T-cell (primary cell): Measurements from ENCODE around the gene RABIF. TPM values are rescaled to one million over a fixed set of nuclear protein-coding genes. Genes with fewer than 3 reads are reported as not detected.

Source experiments
- ATAC-seq, 4 experiments: fragments of 200-7000 bp in 3 of 4; fragments of 150-1000 bp in 1 of 4; cut with Tn5 transposase; replicated peaks in 1 of 4; 1 replicate in 3 of 4; 2 replicates in 1 of 4; pipeline ENCODE4 v1.10.0; 2021; ENCODE audit warnings: moderate library complexity in 3 of 4, mild to moderate bottlenecking in 2 of 4, moderate number of reproducible peaks in 1 of 4
- CTCF ChIA-PET, 2 donors: fragments of 300-600 bp; sonication (Branson Sonifier 250); formaldehyde crosslinking; loops; one replicate each; lab custom pipeline; 2022; ENCODE audit warnings: antibody characterized with exemption in 2 of 2; lab: Charles Lee
- POLR2A ChIA-PET, 2 donors: fragments of 300-600 bp; sonication (Branson Sonifier 250); formaldehyde crosslinking; loops; one replicate each; lab custom pipeline; 2022; ENCODE audit warnings: antibody characterized with exemption in 2 of 2; lab: Charles Lee
- DNase-seq, 35 experiments: peaks; one replicate each; pipeline versions ENCODE4 v3.0.0 to v3.0.0-alpha.2; 2013 to 2023
- H3K27ac ChIP-seq: one replicate; pipeline ENCODE4 v1.5.1; 2013; ENCODE audit warnings: low read length
- H3K27me3 ChIP-seq, 2 experiments: replicated peaks in 1 of 2; 1 replicate in 1 of 2; 2 replicates in 1 of 2; pipeline versions ENCODE4 v1.6.1 to v1.7.0; 2013; ENCODE audit warnings: low read length in 1 of 2, mixed read lengths in 1 of 2; ENCODE audit not compliant: control insufficient read depth in 2 of 2, insufficient read depth in 2 of 2; ENCODE audit errors: extremely low read depth in 1 of 2
- H3K36me3 ChIP-seq, 2 donors: 1 replicate in 1 of 2; 2 replicates in 1 of 2; pipeline versions ENCODE4 v1.6.1 to v1.7.0; 2013; ENCODE audit warnings: low read length in 1 of 2; ENCODE audit not compliant: control insufficient read depth in 2 of 2, insufficient read depth in 1 of 2; ENCODE audit errors: extremely low read depth in 1 of 2
- H3K4me1 ChIP-seq, 2 experiments: 1 replicate in 1 of 2; 2 replicates in 1 of 2; pipeline versions ENCODE4 v1.6.1 to v1.7.0; 2013; ENCODE audit warnings: low read length in 2 of 2, mixed read lengths in 1 of 2; ENCODE audit not compliant: insufficient read depth in 2 of 2, control insufficient read depth in 1 of 2; ENCODE audit errors: extremely low read depth in 1 of 2
- H3K4me3 ChIP-seq, 2 donors: 1 replicate in 1 of 2; 2 replicates in 1 of 2; pipeline versions ENCODE4 v1.5.1 to v1.7.0; 2013; ENCODE audit warnings: mild to moderate bottlenecking in 2 of 2, low read length in 1 of 2, moderate library complexity in 1 of 2; ENCODE audit not compliant: control insufficient read depth in 1 of 2; ENCODE audit errors: extremely low read depth in 1 of 2
- H3K9me3 ChIP-seq: 2 replicates; pipeline ENCODE4 v1.7.0; 2013
- H3K27ac Mint-ChIP-seq, 2 donors: one replicate each; pipeline ENCODE4 v1.8.0; 2020 to 2021; ENCODE audit warnings: mild to moderate bottlenecking in 2 of 2, mixed read lengths in 2 of 2
- H3K27me3 Mint-ChIP-seq, 2 donors: one replicate each; pipeline ENCODE4 v1.8.0; 2021 to 2022; ENCODE audit warnings: mixed read lengths in 2 of 2
- H3K36me3 Mint-ChIP-seq: one replicate; pipeline ENCODE4 v1.8.0; 2021; ENCODE audit warnings: mixed read lengths
- H3K4me1 Mint-ChIP-seq, 3 donors: one replicate each; pipeline ENCODE4 v1.8.0; 2020 to 2022; ENCODE audit warnings: mixed read lengths in 3 of 3, mild to moderate bottlenecking in 1 of 3
- H3K4me3 Mint-ChIP-seq, 3 donors: one replicate each; pipeline ENCODE4 v1.8.0; 2020 to 2022; ENCODE audit warnings: mild to moderate bottlenecking in 3 of 3, mixed read lengths in 3 of 3, moderate library complexity in 3 of 3
- H3K9me3 Mint-ChIP-seq, 3 donors: one replicate each; pipeline ENCODE4 v1.8.0; 2020 to 2022; ENCODE audit warnings: mixed read lengths in 3 of 3
- WGBS: methylation state at CpG from one replicate; pipeline ENCODE4 v1.1.5; 2013; ENCODE audit warnings: missing lambda C conversion rate; ENCODE audit not compliant: insufficient coverage; 5-methylcytosine and 5-hydroxymethylcytosine counted together
- total RNA-seq, 35 experiments: library from RNA in 6 of 35; stranded (reverse) in 6 of 35; fragments of 120-200 nt in 1 of 35; gene quantifications; one replicate each; pipeline versions ENCODE4 v1.2.1 to v1.2.4 and lab custom pipeline; 2013 to 2026

Gene RABIF
- total RNA-seq, 5 donors from 2014 or later (not counting 1 experiment from before 2014, with no cell fraction given) = 9.2 to 18.3 (median 15.6) TPM

DNA sequence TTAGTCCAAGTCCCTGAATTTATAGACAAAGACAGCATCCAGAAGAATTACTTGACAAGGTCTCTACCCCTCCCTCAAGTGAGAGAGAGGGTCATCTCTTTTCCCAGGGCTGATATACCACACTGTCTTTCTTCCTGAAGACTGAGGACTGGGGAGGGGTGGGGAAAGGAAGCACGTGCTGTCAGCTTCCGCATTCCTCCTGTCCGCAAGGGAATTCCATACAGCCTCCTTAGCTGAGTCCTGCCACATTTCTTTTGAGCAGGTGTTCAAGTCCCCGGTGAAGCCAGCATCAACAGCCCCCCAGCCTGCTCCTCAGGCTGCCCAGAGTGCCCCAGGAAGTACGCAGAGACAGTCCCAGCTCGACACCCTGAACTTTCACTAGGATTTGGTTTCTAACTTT, 44.0 kb downstream of the RABIF start:
- CTCF ChIA-PET = no interaction called here
- no peaks in the 10 kb centered on the region for H3K9me3 Mint-ChIP-seq
- POLR2A ChIA-PET = no interaction called here
- 90% methylated on average over 5 of the region's 6 CpGs for WGBS
- no peaks in the 10 kb centered on the region for H3K4me1 Mint-ChIP-seq
- H3K27ac Mint-ChIP-seq = no peak overlapping the region
- H3K36me3 Mint-ChIP-seq = no peaks in the 10 kb centered on the region
- H3K27ac ChIP-seq = no peak overlapping the region
- ATAC-seq (no peak), DNase-seq (no peak)
- H3K27me3 ChIP-seq = no peaks in the 10 kb centered on the region
- H3K9me3 ChIP-seq = no peaks in the 10 kb centered on the region
- H3K4me3 ChIP-seq = no peak overlapping the region
- H3K4me3 Mint-ChIP-seq = no peak overlapping the region
- no peaks in the 10 kb centered on the region for H3K36me3 ChIP-seq
- no peaks in the 10 kb centered on the region for H3K4me1 ChIP-seq
- peaks cover 2 to 8% of the 10 kb centered on the region in 2 donors for H3K27me3 Mint-ChIP-seq

DNA sequence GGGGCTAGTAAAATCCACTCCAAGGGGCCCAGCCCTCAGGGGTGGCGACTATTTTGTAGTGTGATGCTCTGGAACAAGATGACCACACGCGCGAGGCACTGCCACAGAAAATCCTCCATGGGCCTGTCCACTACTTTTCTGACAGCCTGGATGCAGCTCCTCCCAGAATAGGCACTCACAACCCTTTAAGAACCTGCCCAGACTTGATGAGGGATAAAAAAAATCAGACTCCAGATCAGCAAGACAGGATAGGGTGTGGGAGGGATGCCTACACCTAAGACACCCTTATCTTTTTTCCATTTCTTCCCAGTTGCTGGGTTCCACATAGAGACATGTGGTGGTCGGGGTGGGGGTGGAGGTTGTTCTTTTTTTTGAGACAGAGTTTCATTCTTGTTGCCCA, 44.7 kb downstream of the RABIF start:
- ATAC-seq (no peak), DNase-seq (no peak)
- Mint-ChIP-seq H3K36me3 (no peaks in the 10 kb centered on the region), H3K27ac (no peak overlapping the region), H3K4me3 (no peak overlapping the region), H3K4me1 (no peaks in the 10 kb centered on the region), H3K9me3 (no peaks in the 10 kb centered on the region), H3K27me3 (peaks cover 2 to 8% of the 10 kb centered on the region in 2 donors)
- Histone ChIP-seq H3K4me3 (no peak overlapping the region), H3K36me3 (no peaks in the 10 kb centered on the region), H3K9me3 (no peaks in the 10 kb centered on the region), H3K27ac (no peak overlapping the region), H3K4me1 (no peaks in the 10 kb centered on the region), H3K27me3 (no peaks in the 10 kb centered on the region)
- ChIA-PET CTCF (no interaction called here), POLR2A (no interaction called here)
- WGBS = no CpG with 5 or more reads among the region's 5 CpGs

DNA sequence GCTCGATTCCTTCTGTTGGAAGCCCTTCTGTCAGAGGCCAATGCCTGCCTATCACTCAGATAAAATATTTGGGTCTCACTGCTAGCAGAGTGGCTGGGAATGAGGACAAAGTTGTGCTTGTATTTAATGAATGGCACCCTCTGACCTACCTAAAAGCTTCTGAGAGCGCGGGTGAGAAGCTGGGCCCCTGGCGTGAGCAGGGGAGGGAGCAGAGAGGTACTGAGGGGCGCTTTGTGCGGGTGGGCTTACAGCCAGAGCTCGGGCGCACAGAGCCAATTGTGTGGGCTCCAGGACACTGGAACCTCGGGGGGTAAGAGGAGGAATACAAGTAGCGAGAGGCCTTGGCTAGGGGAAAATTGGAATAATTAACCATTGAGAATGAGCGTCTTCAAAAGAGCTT, 45.9 kb downstream of the RABIF start:
- no peaks in the 10 kb centered on the region for H3K36me3 ChIP-seq
- Mint-ChIP-seq H3K36me3 (no peaks in the 10 kb centered on the region), H3K27me3 (peaks cover 2 to 8% of the 10 kb centered on the region in 2 donors), H3K4me3 (no peak overlapping the region), H3K9me3 (no peaks in the 10 kb centered on the region), H3K4me1 (peaks cover 0 to 1% (median under 1%) of the 10 kb centered on the region in 3 donors), H3K27ac (no peak overlapping the region)
- DNase-seq (no peak), ATAC-seq (no peak)
- no peak overlapping the region for H3K27ac ChIP-seq
- CTCF ChIA-PET = no interaction called here
- no peaks in the 10 kb centered on the region for H3K27me3 ChIP-seq
- POLR2A ChIA-PET = no interaction called here
- 91% methylated on average over 9 of the region's 11 CpGs for WGBS
- H3K4me1 ChIP-seq = no peaks in the 10 kb centered on the region
- no peaks in the 10 kb centered on the region for H3K9me3 ChIP-seq
- H3K4me3 ChIP-seq = no peak overlapping the region

DNA sequence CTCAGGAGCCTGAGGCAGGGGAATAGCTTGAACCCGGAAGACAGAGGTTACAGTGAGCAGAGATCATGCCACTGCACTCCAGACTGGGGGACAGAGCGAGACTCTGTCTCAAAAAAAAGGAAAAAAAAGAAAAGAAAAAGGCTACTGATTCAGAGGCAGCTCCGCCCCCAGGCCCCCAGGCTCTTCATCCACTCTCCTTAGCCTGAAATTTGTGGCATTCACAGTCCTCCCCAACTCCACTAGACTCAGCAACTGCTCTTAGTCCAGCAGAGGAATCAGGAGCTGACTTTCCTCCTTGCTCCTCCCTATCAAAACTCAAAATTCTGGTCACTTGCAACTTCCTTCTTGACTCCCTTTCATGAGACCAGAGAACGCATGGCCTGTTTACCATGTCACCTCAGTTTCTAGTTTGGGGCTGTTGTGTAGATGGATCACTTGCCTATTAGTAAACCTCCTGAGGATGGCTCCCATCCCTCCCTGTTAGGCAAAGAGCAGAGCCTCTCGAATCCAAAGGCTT, 51.1 kb downstream of the RABIF start:
- ChIA-PET POLR2A (no interaction called here), CTCF (no interaction called here)
- H3K4me1 Mint-ChIP-seq = peaks cover 29 to 37% (median 36%) of the 10 kb centered on the region in 3 donors
- H3K36me3 Mint-ChIP-seq = no peaks in the 10 kb centered on the region
- ATAC-seq (no peak), DNase-seq (no peak)
- no peak overlapping the region for H3K27ac Mint-ChIP-seq
- Histone ChIP-seq H3K36me3 (no peaks in the 10 kb centered on the region), H3K27me3 (no peaks in the 10 kb centered on the region), H3K27ac (no peak overlapping the region), H3K4me3 (no peak overlapping the region), H3K9me3 (no peaks in the 10 kb centered on the region), H3K4me1 (peaks cover 6 to 31% of the 10 kb centered on the region in 2 experiments)
- no peaks in the 10 kb centered on the region for H3K9me3 Mint-ChIP-seq
- 93% methylated on average over 2 of the region's 5 CpGs for WGBS
- H3K27me3 Mint-ChIP-seq = peaks cover 2 to 4% of the 10 kb centered on the region in 2 donors
- H3K4me3 Mint-ChIP-seq = no peak overlapping the region

DNA sequence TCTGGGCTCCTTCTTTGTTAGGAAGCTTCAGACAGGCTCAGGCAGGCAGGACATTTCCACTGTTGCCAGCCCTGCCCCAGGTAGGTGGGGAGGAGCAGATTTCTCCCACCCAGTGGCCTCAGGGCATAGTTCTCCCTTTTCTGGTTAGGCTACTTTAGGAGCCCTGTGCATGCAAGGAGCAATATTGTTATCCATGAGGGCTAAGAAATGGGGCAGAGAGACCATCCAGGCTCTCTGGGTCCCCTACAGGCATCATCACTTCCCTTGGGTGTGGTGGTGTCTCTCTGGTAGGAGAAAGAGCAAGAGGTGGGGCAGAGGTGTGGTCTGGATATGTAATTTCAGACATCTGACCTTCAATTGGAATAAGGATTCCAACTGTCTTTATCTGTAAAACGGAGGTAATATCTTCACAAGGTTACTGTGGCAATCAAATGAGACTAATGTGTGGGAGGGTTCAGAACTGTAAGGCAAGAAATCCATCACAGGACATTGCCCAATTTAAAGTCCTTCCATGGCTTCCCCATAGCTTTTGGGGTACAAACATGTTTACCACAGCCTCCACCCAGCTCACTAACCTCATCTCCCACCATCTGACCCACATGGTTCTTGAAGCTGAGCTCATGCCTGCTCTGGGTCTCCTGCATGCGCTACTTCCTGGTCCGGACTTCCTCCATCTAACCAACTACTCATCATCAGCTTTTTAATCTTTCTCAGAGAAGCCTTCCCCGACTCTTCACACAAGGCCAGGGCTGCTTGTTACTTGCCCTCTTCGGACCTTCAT, 52.1 kb downstream of the RABIF start:
- no peaks in the 10 kb centered on the region for H3K27me3 ChIP-seq
- ATAC-seq (no peak), DNase-seq (peak in 1 of 35 experiments; percentile 20)
- H3K27ac ChIP-seq = no peak overlapping the region
- H3K4me1 ChIP-seq = peaks cover 6 to 31% of the 10 kb centered on the region in 2 experiments
- peaks cover 2 to 4% of the 10 kb centered on the region in 2 donors for H3K27me3 Mint-ChIP-seq
- peak overlapping the region in 1 of 3 donors; percentile 55 for H3K4me3 Mint-ChIP-seq
- H3K9me3 Mint-ChIP-seq = no peaks in the 10 kb centered on the region
- 61% methylated on average over 4 of the region's 5 CpGs for WGBS
- ChIA-PET POLR2A (no interaction called here), CTCF (no interaction called here)
- no peaks in the 10 kb centered on the region for H3K36me3 ChIP-seq
- no peaks in the 10 kb centered on the region for H3K36me3 Mint-ChIP-seq
- no peak overlapping the region for H3K4me3 ChIP-seq
- no peaks in the 10 kb centered on the region for H3K9me3 ChIP-seq
- H3K27ac Mint-ChIP-seq = peak overlapping the region in 1 of 2 donors; percentile 66
- H3K4me1 Mint-ChIP-seq = peaks cover 29 to 37% (median 36%) of the 10 kb centered on the region in 3 donors

DNA sequence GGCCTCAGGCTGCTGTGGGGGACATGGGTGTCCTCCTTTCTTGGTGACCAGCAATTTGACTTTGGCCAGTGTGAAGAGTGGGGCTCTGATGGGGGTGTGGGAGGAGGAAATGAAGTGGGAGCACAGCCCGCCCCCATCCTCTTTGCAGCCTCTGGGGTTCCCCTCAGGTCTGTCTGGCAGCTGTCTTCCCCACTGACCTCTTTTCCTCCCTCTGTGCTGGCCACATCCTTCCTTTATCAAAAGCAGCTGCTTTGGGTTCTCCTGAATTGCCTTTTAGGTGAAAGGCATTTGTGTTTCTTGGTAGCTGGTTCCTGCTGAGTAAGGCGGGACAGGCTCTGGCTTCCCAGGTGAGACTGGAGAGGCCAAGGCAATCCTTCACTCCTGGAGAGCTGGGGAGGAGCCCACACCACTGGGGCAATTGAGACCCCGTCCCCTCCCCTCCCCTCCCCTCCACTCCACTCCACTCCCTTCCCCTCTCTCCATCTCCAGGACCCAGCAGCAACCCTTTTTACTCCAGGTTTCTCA, 53.3 kb downstream of the RABIF start:
- ChIA-PET POLR2A (no interaction called here), CTCF (interaction anchor here in 1 of 2 donors (0.6 kb wide), 1 partner anchor 146 kb away, joined by 5 read pairs; no protein-coding TSS in a partner anchor)
- peak overlapping the region in 1 of 3 donors; percentile 55 for H3K4me3 Mint-ChIP-seq
- Histone ChIP-seq H3K4me1 (peaks cover 6 to 31% of the 10 kb centered on the region in 2 experiments), H3K36me3 (no peaks in the 10 kb centered on the region), H3K9me3 (no peaks in the 10 kb centered on the region), H3K27ac (no peak overlapping the region), H3K27me3 (no peaks in the 10 kb centered on the region), H3K4me3 (no peak overlapping the region)
- DNase-seq = peak in 23 of 35 experiments; percentile 4 to 48 (median 17)
- H3K4me1 Mint-ChIP-seq = peaks cover 29 to 37% (median 36%) of the 10 kb centered on the region in 3 donors
- H3K27ac Mint-ChIP-seq = peak overlapping the region; percentile 15 to 16
- no peaks in the 10 kb centered on the region for H3K27me3 Mint-ChIP-seq
- H3K36me3 Mint-ChIP-seq = no peaks in the 10 kb centered on the region
- ATAC-seq = peak; percentile 74 to 92 (median 80)
- 0% methylated on average over 1 of the region's 3 CpGs for WGBS
- H3K9me3 Mint-ChIP-seq = no peaks in the 10 kb centered on the region
